ENCODE data around the gene HES5.

Gene HES5

DNA sequence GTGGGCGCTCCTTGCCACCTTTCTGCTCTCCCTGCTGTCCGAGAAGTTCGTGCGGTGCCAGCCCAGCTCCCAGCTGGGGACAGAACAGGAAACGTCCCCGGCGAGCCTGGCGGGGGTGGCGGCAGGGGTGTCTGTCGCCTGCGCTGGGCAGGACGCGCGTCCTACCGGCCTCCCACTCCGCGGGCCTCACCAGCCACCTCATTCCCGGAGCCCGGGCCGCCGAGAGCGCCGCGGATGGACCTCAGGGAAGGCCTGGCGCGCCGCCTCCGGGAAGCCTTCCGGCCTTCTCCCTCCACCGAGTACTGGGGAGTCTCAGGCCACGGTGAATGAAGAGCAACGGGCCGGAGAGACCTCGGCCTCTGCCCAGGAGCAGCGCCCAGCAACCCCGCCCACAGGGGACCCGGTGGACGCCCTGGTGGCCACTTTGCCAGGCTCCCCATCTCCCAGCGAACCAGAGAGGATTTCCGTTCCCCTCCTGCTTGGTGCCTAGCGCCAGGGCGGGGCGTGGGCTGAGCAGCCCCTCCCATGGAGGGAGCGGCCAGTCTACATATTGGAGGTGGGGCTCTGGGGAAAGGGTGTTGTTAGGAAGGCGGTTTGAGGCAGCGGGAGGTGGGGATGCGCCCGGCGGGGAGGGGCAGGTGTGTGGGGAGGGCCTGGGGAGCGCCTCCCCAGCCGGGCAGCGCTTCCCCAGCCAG lies 16.6 kb upstream of the HES5 start:
- DNase-seq = no peak

DNA sequence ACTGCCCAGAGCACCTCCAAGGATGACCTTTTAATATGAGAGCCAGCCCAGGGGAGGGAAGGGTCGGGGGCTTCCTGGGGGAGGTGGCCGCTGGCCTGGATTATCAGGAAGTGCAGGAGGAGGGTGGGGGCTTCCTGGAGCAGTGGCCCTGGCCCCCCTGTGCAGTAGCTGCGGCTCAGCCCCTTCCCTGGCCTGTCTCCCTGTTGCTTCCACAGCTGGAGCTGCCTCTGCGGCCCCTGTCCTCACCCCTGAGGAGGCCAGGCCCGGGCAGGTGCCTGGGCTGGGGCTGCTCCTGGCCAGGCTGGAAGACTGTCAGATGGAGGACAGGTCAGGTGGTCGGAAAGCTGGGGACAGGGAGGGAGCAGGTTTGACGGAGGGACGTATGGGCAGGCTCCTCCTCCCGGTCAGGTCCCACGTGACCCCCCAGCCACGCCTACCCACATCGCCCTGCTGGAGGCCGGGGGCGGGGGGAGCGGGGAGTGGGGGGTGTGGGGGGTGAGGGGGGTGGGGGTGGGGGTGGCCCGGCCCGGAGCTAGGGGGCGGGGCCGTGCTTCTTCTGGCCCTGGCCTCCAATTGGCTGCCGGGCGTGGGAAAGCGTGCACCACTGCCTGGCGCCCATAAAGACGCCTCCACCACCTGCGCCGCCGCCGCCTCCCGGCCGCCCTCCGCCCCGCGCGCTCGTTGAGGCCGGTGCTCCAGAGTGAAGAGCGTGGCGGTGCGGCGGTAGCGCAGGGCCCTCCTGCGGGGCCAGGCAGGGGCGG lies 15.9 kb upstream of the HES5 start:
- DNase-seq = peak; percentile 45

DNA sequence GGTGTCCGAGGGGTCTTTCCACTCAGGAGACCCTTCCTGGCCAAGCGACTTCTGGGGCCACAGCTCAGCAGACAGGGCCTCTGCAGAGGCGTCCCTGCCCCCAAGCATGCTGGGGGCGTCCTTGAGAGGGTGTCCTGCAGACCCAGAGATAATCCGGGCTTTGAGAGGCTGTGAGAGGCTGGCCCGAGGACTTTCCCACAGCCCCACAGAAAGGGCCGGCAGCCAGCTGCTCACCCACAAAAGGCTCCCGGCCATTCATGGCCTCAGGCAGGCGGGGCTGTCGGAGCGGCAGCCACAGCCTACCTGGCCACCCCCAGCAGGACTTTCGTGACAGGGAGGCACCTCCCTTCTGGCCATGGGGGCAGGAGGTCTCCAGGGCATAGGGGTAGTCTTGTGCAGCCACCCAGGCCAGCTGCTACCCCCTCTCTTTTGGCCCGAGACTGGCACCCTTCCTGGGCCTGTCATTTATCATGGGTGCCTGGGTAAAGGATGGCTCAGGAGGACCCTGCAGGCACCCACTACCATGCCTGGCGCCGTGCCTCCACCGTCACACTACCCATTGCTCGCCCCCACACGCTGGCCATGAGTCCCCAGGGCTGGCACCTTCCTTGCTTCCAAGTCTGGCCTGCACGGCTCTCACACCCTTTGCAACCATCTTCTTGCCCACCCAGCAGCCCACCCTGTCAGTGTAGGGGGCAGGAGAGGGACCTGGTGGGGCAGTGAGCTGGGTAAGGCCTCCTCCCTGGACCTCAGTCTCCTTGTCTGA lies 15.0 kb upstream of the HES5 start:
- no peak for DNase-seq

DNA sequence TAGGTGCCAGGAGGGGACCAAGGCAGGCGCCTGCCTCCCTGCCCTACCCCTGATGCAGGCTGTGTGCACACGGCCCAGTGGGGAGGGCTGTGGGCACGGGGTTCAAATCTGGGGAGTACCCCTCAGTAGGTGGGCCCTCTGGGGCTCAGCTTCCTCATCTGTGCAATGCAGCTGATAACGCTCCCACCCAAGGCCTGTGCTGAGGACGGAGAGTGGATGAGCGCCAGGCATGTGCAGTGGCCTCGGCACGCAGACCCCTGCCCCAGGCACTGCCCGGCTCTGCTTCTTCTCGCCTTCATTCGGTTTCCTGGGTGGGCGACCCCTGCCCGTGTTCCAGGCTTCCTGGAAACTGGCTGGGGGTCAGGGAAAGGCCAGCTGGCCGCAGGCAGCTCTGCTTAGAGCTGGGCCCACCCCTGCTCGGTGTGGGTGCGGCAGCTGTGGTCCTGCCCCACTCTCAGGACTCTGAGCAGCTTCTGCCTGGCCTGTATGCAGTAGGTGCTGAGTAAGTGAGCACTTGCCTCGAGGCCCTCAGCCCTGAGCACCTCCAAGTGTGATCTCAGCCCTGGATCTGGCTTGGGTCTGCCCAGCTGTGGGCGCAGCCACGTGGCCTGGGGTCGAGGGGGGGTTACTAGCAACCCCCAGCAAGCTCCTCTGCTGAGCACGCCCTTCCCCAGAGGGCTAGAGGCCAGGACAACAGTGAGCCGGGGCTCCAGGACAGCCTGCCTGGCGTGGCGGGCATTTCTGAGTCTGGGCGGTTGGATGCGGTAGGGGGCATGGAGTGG lies 14.2 kb upstream of the HES5 start:
- DNase-seq = no peak

DNA sequence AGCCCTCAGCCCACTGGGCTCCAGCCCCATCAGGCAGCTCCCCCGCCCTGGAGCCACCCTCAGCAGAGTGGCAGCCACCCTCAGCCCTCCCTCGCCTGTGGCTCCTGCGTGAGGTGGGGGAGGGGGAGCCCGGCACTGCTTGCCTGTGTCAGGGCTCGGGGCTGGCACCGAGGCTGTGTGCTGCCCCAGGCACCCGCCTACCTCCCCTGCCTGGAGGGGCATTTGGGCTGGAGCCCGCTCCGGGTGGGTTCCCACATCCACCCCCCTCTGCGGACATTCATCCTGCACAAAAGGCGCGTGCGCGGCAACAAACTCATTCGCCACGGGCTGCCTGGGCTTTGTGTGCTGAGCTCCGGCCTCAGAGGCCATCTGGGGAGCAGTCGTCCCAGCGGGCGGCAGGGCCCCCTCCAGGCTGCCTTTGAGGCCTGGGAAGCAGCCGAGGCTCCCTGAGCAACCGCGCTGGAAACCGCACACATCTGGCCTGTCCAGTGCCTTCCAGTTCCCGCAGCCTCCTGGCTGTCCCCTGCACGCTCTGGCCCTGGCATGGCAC lies 13.6 kb upstream of the HES5 start:
- no peak for DNase-seq

DNA sequence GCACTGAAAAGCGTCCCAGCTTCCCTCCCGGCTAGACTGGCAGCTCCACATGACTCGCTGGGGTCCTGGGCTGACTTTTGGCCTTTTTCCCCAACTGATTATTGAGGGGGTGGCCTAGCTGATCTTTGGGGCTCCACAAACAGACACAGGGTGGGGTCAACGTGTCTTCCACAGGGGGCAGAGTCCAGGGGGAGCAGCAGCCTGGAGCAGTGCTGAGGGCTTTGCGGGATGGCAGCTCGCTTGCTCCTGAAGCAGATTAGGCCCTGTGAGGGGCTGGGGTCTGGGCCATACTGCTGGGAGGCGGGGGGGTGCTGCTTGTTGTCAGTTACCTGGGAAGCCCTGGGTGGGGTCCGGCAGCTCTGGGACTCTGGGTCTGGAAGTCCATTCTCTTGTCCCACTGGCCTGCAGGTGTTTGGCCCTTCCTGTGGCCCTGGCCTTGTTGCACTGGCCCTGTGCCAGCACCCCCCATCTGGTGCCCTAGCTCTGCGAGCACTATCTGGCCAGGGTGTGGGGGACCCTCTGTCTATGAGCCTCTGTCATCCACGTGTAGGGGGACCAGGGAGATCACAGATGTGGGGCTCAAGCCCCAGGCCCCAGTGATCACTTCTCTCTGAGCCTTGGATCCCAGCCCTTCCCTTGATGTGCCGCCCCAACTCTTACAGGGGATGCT lies 12.3 kb upstream of the HES5 start:
- DNase-seq = no peak

DNA sequence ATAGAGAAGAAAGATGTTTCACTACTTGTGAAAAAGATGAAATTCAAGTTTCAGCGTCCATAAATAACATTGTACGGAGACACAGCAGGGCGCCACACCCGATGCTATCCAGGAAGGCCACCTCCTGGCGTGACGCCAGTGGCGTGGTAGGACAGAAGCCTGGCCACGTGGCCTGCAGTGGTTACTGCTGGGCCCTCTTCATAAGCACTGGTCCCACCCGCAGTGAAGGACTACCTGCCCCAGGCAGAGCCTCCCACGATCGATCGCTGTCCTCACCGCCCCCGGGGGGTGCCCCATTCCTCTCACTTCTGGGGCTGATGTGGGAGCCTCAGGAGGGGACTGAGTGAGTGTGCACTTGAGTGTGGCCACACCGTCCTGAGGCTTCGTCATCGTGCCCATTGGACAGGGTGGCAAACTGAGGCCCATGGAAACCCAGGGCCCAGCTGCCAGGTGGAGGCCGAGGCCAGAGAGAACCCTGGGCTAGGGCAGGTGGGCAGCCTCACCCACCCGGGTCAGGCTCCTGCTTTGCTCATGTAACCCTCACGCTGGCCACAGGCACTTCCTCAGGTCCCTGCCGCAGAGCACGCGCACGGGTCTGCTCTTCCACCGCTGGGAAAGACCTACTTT lies 11.7 kb upstream of the HES5 start:
- DNase-seq = no peak

- no peak for DNase-seq
Measured at GRCh38 chr1:2540816-2541492, 10.9 kb upstream of the HES5 start.

DNA sequence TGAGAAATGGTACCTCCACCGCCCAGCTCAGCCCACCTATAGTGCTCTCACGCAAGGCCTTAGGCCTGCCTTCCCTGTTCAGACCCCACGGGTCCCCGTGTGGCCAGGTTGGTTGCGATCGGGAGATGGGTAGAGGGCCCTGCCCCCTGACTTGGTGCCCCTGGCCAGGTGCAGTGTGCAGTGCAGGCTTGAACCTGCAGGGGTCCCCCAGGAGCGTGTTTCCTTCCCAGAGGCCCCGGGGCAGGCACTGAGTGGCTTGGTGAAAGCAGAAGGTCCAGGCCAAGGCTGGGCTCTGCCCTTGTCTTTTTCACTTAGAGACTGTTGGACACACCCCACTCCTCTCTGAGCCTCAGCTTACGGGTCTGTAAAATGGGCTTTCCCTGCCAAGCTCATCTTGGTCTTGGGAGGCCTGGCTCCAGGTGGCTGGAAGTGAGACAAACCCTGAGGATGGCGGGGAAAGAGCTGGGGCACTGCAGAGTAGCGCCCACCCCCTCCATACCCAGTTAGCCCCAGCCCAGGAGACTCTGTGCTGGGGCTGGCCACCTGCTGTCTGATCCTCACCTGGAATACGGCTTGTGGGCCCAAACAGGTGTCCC lies 9.3 kb upstream of the HES5 start:
- no peak for DNase-seq

DNA sequence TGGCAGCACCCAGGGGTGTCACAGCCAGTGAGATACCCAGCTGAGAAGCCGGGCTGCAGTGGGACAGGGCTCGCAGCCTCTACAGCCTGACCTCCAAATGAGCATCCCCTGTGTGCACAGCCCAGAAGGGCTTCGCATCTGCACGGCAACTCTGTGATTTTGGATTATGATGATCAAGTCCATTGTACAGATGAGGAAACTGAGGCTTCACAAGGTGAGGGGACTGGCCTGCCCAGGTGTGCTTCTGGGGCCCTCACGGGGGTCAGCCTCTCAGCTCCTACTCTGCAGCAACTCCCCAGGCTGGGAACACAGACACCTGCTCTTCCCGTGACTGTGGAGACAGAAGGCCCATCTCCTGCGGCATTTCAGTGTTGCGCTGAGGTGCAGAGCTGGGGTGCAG lies 8.8 kb upstream of the HES5 start:
- DNase-seq = no peak

DNA sequence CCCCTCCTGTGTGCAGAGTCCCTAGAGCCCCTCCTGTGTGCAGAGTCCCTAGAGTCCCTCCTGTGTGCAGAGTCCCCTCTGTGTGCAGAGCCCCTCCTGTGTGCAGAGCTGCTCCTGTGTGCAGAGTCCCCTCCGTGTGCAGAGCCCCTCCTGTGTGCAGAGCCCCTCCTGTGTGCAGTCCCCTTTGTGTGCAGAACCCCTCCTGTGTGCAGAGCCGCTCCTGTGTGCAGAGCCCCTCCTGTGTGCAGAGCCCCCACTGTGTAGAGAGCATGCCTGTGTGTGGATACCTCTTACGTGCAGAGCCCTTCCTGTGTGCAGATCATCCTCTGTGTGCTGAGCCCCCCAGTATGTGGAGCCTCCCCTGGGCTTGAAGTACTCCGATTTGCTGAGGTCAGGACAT lies 8.3 kb upstream of the HES5 start:
- no peak for DNase-seq

DNA sequence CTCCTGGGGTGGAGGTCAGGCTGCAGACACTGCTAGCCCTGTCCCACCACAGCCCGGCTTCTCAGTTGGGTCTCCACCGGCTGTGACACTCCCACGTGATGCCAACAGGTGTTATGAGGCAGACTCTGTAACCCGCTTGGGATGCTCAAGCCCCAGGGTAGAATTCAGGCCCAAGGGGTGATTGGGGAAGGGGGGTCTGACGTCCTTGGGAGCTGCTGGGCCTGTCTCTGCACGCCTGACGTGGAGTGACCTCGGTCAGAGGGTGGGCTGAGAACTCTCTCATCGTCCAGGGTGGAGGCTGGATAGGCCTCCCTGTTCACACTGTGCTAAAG lies 7.7 kb upstream of the HES5 start:
- DNase-seq = no peak

- DNase-seq = no peak
Measured at GRCh38 chr1:2535981-2536380, 5.9 kb upstream of the HES5 start.

DNA sequence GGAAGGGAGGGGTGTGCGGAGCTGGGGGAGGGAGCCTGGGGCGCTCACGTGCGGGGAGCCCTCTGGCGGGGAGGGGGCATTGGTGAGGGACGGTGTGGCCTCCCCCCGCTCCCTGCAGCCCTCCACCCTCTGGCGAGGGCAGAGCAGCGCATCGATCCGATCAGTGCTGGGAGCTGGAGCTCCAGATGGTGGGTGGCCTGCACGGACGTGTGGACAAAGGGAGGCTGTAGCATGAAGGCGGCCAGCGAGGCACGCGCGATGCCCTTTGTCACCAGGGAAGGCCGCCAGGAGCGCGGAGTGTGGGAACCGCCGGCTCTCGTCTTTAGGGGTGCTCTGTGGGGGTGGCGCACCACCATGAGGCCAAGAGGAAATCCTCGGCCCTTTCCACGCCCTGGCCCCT lies 5.4 kb upstream of the HES5 start:
- no peak for DNase-seq

GRCh38 chr1:2534687-2535441 lies 4.8 kb upstream of the HES5 start:
- peak; percentile 88 for DNase-seq

DNA sequence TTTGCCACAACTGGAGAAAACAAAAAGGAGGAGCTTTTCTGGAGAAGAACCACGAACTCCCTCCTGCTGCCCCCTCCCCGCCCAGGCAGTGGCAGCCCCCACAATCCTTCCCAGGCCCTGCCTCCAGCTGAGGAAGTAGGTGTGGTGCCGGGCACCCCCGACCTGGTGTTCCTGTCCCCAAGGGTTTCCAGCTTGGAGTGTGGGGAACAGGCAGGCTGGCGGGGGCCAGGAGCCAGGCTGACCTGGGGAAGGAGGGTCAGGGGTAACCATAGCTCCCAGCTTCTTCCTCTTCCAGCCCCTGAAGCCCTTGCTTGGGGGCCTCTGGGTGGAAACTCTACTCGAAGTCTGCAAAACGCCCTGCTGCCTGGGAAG lies 4.2 kb upstream of the HES5 start:
- no peak for DNase-seq

DNA sequence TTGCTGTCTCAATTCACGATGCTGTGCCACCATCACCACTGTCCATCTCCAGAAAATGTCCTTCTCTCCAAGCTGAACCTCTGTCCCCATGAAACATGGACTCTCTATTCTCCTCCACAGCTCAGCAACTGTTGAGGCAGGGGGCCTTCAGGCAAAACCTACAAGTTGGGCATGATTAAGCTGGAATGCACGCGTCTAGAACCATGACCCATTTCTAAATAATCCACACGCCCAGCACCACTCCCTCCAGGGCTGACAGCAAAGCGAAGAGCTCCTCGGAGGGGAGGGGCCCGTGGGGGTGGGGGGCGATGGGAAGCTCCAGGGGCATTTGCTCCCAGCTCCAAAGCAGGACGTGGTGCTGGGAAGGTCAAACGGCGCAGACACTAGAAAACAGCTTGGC lies 3.3 kb upstream of the HES5 start:
- DNase-seq = no peak

DNA sequence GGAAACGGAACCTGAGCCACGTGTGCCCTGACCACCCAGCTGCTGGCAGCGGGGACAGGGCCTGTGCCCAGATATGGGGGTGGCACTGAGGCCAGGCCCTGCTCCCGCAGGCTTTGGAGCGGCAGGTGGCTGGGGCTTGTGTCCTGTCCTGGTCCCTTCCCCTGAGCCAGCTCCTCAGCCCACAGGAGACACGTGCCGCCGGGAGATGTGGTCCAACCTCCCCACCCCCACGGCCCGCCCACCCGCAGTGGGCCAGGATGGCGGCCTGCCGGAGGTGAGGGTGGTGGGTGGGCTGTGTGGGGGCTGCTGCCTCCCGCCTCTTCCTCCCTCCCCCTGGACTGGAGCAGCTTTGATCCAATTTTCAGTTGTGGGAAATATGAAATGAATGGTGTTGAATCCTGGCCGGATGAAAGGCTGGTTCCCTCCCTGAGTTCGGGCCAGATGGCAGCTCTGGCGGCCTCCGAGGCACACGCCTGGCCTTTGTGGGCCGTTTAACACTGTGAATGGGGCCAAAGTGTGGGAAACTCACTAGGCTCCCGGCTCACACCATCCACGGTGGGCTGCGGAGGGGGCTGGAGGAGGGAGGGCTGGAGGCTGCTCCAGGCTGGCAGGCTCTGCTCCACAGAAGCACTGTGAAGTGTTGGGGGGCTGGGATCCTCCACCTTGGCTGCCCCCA lies 2.6 kb upstream of the HES5 start:
- no peak for DNase-seq

GRCh38 chr1:2530513-2531361 lies 674 bp upstream of the HES5 start:
- peak; percentile 81 for DNase-seq

Measured in NCI-H1105 (cell line).